Stimulated activated CD8-positive, alpha-beta memory T cell treated with anti-CD3 and anti-CD28 coated beads, Interleukin-12 subunit alpha, Interleukin-12 subunit beta, amount 100 ng/mL, for 24 hours (primary cell): Measurements from ENCODE around the gene ARL13A.
"Not testable (repeated sequence)": the region's sequence is repeated elsewhere in the genome, so short reads cannot be mapped to it uniquely, and the experiment has no call there.

Source experiments
- DNase-seq: peaks from one replicate; pipeline ENCODE4 v3.0.0-alpha.2; 2020; ENCODE audit errors: extremely low read depth

ARL13A gene

GRCh38 chrX:100969408-100969807, at the start of gene ARL13A:
Gene ARL13A (plus strand): TSS chrX:100969708. CDS start chrX:100973690, 3,982 bp downstream.
- DNase-seq = no peak

- no peak for DNase-seq
Observed at GRCh38 chrX:100924375-100924774, 45.1 kb upstream of the ARL13A start.

GRCh38 chrX:100926453-100926852, 43.1 kb upstream of the ARL13A start:
- DNase-seq = no peak

GRCh38 chrX:100928660-100929613, 40.6 kb upstream of the ARL13A start, which contains the start of gene XKRX:
Gene XKRX (minus strand): TSS chrX:100928917. CDS start chrX:100928304, 613 bp downstream.
- DNase-seq = no peak

GRCh38 chrX:100931218-100931924, 38.1 kb upstream of the ARL13A start:
- DNase-seq = no peak

- DNase-seq = no peak
Observed at GRCh38 chrX:100931925-100932285, 37.6 kb upstream of the ARL13A start.

GRCh38 chrX:100935767-100936166, 33.7 kb upstream of the ARL13A start:
- no peak for DNase-seq

- DNase-seq = no peak
Observed at GRCh38 chrX:100939333-100939732, 30.2 kb upstream of the ARL13A start.

- DNase-seq = no peak
Observed at GRCh38 chrX:100944601-100945000, 24.9 kb upstream of the ARL13A start.

GRCh38 chrX:100946299-100946927, 23.1 kb upstream of the ARL13A start:
- DNase-seq = no peak

GRCh38 chrX:100948557-100948956, 21.0 kb upstream of the ARL13A start:
- no peak for DNase-seq

- DNase-seq = no peak
Observed at GRCh38 chrX:100962811-100963210, 6.7 kb upstream of the ARL13A start.

GRCh38 chrX:100964362-100964761, 5.1 kb upstream of the ARL13A start:
- no peak for DNase-seq

GRCh38 chrX:100969936-100970335, 428 bp downstream of the ARL13A start:
- no peak for DNase-seq

GRCh38 chrX:100973411-100973810, 3.9 kb downstream of the ARL13A start:
- no peak for DNase-seq

- no peak for DNase-seq
Observed at GRCh38 chrX:100975212-100975611, 5.7 kb downstream of the ARL13A start.

GRCh38 chrX:100976211-100976610, 6.7 kb downstream of the ARL13A start:
- DNase-seq = no peak

- no peak for DNase-seq
Observed at GRCh38 chrX:100979881-100980607, 10.5 kb downstream of the ARL13A start.

- no peak for DNase-seq
Observed at GRCh38 chrX:100980608-100981497, 11.3 kb downstream of the ARL13A start.

GRCh38 chrX:100981498-100981845, 12.0 kb downstream of the ARL13A start:
- DNase-seq = not testable (repeated sequence)

GRCh38 chrX:100984818-100985217, 15.3 kb downstream of the ARL13A start:
- no peak for DNase-seq
